ENCODE data around the gene NDUFV1. TPM values are rescaled to one million over a fixed set of nuclear protein-coding genes. Genes with fewer than 3 reads are reported as not detected.

Gene NDUFV1
- polyA plus RNA-seq, 3 donors = 71.6 to 174 (median 72.1) TPM

DNA sequence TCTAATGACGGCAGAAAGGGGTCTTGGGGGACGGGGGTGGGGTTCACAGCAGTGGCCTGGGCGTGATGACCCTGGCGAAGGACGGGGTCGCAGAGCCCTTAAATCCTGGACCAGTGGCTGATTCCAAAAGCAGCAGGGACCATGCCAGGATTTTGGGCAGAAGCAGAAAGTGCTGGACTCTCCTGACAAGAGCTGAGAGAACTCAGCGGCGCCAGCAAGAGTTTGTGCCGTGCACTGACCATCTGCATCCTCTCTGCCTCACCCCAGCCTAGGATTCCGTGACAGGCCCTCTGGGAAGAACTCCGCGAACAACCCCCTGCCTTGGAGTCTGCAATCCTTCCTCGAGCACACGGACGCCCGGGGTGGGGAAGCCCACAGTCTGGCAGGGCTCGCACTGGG lies 644 bp upstream of the NDUFV1 start:
- peaks cover 14 to 20% of the 10 kb centered on the region in 2 donors for H3K4me1 ChIP-seq (ENCODE audit: control insufficient read depth in 1 of 2, insufficient read depth in 2 of 2, low read length in 2 of 2)
- TF ChIP-seq, protein P1, sequence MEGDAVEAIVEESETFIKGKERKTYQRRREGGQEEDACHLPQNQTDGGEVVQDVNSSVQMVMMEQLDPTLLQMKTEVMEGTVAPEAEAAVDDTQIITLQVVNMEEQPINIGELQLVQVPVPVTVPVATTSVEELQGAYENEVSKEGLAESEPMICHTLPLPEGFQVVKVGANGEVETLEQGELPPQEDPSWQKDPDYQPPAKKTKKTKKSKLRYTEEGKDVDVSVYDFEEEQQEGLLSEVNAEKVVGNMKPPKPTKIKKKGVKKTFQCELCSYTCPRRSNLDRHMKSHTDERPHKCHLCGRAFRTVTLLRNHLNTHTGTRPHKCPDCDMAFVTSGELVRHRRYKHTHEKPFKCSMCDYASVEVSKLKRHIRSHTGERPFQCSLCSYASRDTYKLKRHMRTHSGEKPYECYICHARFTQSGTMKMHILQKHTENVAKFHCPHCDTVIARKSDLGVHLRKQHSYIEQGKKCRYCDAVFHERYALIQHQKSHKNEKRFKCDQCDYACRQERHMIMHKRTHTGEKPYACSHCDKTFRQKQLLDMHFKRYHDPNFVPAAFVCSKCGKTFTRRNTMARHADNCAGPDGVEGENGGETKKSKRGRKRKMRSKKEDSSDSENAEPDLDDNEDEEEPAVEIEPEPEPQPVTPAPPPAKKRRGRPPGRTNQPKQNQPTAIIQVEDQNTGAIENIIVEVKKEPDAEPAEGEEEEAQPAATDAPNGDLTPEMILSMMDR (IDR thresholded peaks at IDR 0.05) = no peak
- peaks cover 2 to 6% (median 4%) of the 10 kb centered on the region in 7 donors for H3K9me3 Mint-ChIP-seq
- no peaks in the 10 kb centered on the region for H3K27me3 ChIP-seq (ENCODE audit: control insufficient read depth in 2 of 2, insufficient read depth in 2 of 2, low read length in 2 of 2)
- peak overlapping the region; percentile 88 for H2AFZ ChIP-seq (ENCODE audit: insufficient read depth, low read depth, low read length, poor library complexity, severe bottlenecking)
- 48% methylated on average over 14 of the region's 17 CpGs for WGBS (ENCODE audit: insufficient coverage)
- peak overlapping the region; percentile 82 to 96 for H3K4me3 Mint-ChIP-seq
- peaks cover 13% of the 10 kb centered on the region for H3K79me2 ChIP-seq (ENCODE audit: insufficient read depth, low read length)
- peaks cover 26 to 27% of the 10 kb centered on the region in 2 donors for H3K36me3 Mint-ChIP-seq
- H3K36me3 ChIP-seq (replicated peaks in 1 of 2; ENCODE audit: control insufficient read depth in 1 of 2, insufficient read depth in 2 of 2, low read length in 2 of 2) = peaks cover 26 to 28% of the 10 kb centered on the region in 2 donors
- intact Hi-C loops (cut with micrococcal nuclease) = loop anchor here (5.0 kb wide), 1 partner anchor 34 kb away; no protein-coding TSS in a partner anchor
- peak in 1 of 3 donors; percentile 26 for DNase-seq
- peaks cover 2 to 10% (median 3%) of the 10 kb centered on the region in 3 donors for H3K27me3 Mint-ChIP-seq (ENCODE audit: low read depth in 3 of 3)
- H4K20me1 ChIP-seq (ENCODE audit: insufficient read depth, low read length) = no peaks in the 10 kb centered on the region
- H3K27ac Mint-ChIP-seq = peak overlapping the region in 4 of 7 donors; percentile 79 to 86 (median 80)
- H3K4me3 ChIP-seq (replicated peaks in 1 of 3; ENCODE audit: low read depth in 2 of 3, low read length in 3 of 3) = peak overlapping the region; percentile 63 to 85 (median 74)
- no peaks in the 10 kb centered on the region for H3K9me3 ChIP-seq (replicated peaks in 1 of 2; ENCODE audit: control insufficient read depth in 1 of 2, insufficient read depth in 1 of 2, low read length in 2 of 2)
- peak overlapping the region; percentile 77 for H3K9ac ChIP-seq (ENCODE audit: insufficient read depth, low read length, poor library complexity, severe bottlenecking)
- H3K4me1 Mint-ChIP-seq = peaks cover 11% of the 10 kb centered on the region
- peak overlapping the region in 1 of 2 donors; percentile 85 for H3K27ac ChIP-seq (ENCODE audit: low read depth in 1 of 2, low read length in 2 of 2)
- peak overlapping the region; percentile 85 for H3K4me2 ChIP-seq (replicated peaks; ENCODE audit: extremely low read depth, low read length, poor library complexity, severe bottlenecking)

DNA sequence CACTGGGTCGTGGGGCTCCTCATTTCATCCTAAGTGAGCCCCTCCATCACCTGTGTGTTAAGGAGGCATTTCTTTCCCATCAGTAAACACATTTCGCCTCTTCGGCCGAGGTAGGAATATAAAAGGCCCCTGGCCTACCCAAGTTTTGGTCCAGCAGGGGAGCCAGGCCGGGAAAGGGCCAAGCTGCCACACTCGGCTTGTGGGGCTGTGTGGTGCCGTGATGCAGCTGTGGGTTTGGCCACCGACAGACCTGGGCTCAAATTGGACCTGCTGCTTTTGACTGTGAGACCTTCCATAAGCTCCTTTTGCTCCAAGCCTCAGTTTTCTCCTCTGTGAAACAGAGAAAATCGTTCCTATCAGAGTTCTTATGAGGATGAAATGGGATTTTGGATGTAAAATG lies 771 bp downstream of the NDUFV1 start:
- Histone ChIP-seq H2AFZ (ENCODE audit: insufficient read depth, low read depth, low read length, poor library complexity, severe bottlenecking) (peak overlapping the region; percentile 88), H3K9ac (ENCODE audit: insufficient read depth, low read length, poor library complexity, severe bottlenecking) (peak overlapping the region; percentile 77), H3K79me2 (ENCODE audit: insufficient read depth, low read length) (peaks cover 13% of the 10 kb centered on the region), H3K4me1 (ENCODE audit: control insufficient read depth in 1 of 2, insufficient read depth in 2 of 2, low read length in 2 of 2) (peaks cover 14 to 20% of the 10 kb centered on the region in 2 donors), H4K20me1 (ENCODE audit: insufficient read depth, low read length) (no peaks in the 10 kb centered on the region), H3K4me3 (replicated peaks in 1 of 3; ENCODE audit: low read depth in 2 of 3, low read length in 3 of 3) (peak overlapping the region; percentile 63 to 85 (median 74)), H3K27ac (ENCODE audit: low read depth in 1 of 2, low read length in 2 of 2) (peak overlapping the region in 1 of 2 donors; percentile 85), H3K27me3 (ENCODE audit: control insufficient read depth in 2 of 2, insufficient read depth in 2 of 2, low read length in 2 of 2) (no peaks in the 10 kb centered on the region), H3K9me3 (replicated peaks in 1 of 2; ENCODE audit: control insufficient read depth in 1 of 2, insufficient read depth in 1 of 2, low read length in 2 of 2) (no peaks in the 10 kb centered on the region), H3K36me3 (replicated peaks in 1 of 2; ENCODE audit: control insufficient read depth in 1 of 2, insufficient read depth in 2 of 2, low read length in 2 of 2) (peaks cover 39 to 43% of the 10 kb centered on the region in 2 donors), H3K4me2 (replicated peaks; ENCODE audit: extremely low read depth, low read length, poor library complexity, severe bottlenecking) (peak overlapping the region; percentile 85)
- WGBS (ENCODE audit: insufficient coverage) = 80% methylated on average over 7 of the region's 9 CpGs
- H3K27me3 Mint-ChIP-seq (ENCODE audit: low read depth in 3 of 3) = peaks cover 2 to 6% (median 3%) of the 10 kb centered on the region in 3 donors
- H3K9me3 Mint-ChIP-seq = peaks cover 2 to 5% (median 4%) of the 10 kb centered on the region in 7 donors
- TF ChIP-seq, protein P1 (IDR thresholded peaks at IDR 0.05) = no peak
- H3K36me3 Mint-ChIP-seq = peaks cover 39 to 41% of the 10 kb centered on the region in 2 donors
- H3K4me3 Mint-ChIP-seq = peak overlapping the region; percentile 82 to 96
- DNase-seq = no peak
- H3K27ac Mint-ChIP-seq = peak overlapping the region in 6 of 7 donors; percentile 78 to 94 (median 82)
- peaks cover 11% of the 10 kb centered on the region for H3K4me1 Mint-ChIP-seq
- intact Hi-C loops (cut with micrococcal nuclease) = loop anchor here (5.0 kb wide), 1 partner anchor 35 kb away; no protein-coding TSS in a partner anchor
